K562 (cell line): ENCODE results near the gene ACYP2. TPM values are rescaled to one million over a fixed set of nuclear protein-coding genes. Genes with fewer than 3 reads are reported as not detected.

Experiments
- ATAC-seq: fragments of 200-7000 bp; cut with Tn5 transposase; 3 replicates; pipeline ENCODE4 v1.9.1; 2020; ENCODE audit warnings: moderate library complexity
- BruUV-seq: library from RNA; stranded (reverse); fragments of 400-500 nt; replicated peaks from 2 replicates; lab custom pipeline; 2021; lab: Mats Ljungman, UMichigan
- CTCF ChIA-PET: fragments of 300-600 bp; formaldehyde crosslinking; extraction: SDS; loops from one replicate; lab custom pipeline; 2021; ENCODE audit warnings: low intra/inter-chr PET ratio; lab: Yijun Ruan, JAX
- POLR2A ChIA-PET: fragments of 300-600, 350-650 bp; sonication (Branson Sonifier 250); formaldehyde crosslinking; extraction: SDS; loops from one replicate; lab custom pipeline; 2021; ENCODE audit warnings: antibody characterized with exemption, inconsistent platforms; lab: Yijun Ruan, JAX
- DNase-seq, 4 experiments: peaks; one replicate each; pipeline versions ENCODE4 v3.0.0 to v3.0.0-alpha.2; 2011 to 2018; ENCODE audit warnings: low spot score in 3 of 4, mixed read lengths in 3 of 4; ENCODE audit errors: extremely low read depth in 1 of 4
- FAIRE-seq: peaks from 2 replicates; lab custom pipeline; 2011; peaks lifted over from hg19 to GRCh38; lab: Jason Lieb, UNC
- H2AFZ ChIP-seq: 2 replicates; pipeline ENCODE4 v1.6.0; 2011; ENCODE audit warnings: low read depth, low read length, control low read depth, inconsistent platforms
- H3K27ac ChIP-seq: fragments of 200-600 bp; 3 replicates; pipeline ENCODE4 v1.8.0; 2011; ENCODE audit warnings: low read depth, mild to moderate bottlenecking, control low read depth, inconsistent platforms, low read length, moderate library complexity, mixed read lengths; ENCODE audit errors: extremely low read depth
- H3K27me3 ChIP-seq, 2 experiments: fragments of 300-600 bp in 1 of 2; 2 replicates in 1 of 2; 3 replicates in 1 of 2; pipeline versions ENCODE4 v1.6.0 to v1.8.0; 2011; ENCODE audit warnings: inconsistent platforms in 2 of 2, low read length in 2 of 2, mild to moderate bottlenecking in 1 of 2, mixed read lengths in 1 of 2, moderate library complexity in 1 of 2; ENCODE audit not compliant: control insufficient read depth in 2 of 2, insufficient read depth in 2 of 2
- H3K36me3 ChIP-seq: fragments of 300-600 bp; 3 replicates; pipeline ENCODE4 v1.8.0; 2011; ENCODE audit warnings: mild to moderate bottlenecking, low read length, inconsistent platforms; ENCODE audit not compliant: control insufficient read depth, insufficient read depth
- H3K4me1 ChIP-seq, 2 experiments: fragments of 200-600 bp in 1 of 2; replicated peaks in 1 of 2; 2 replicates in 1 of 2; 3 replicates in 1 of 2; pipeline versions ENCODE4 v1.5.1 to v1.8.0; 2011; ENCODE audit warnings: inconsistent platforms in 2 of 2, low read length in 2 of 2, mild to moderate bottlenecking in 1 of 2, mixed read lengths in 1 of 2, moderate library complexity in 1 of 2; ENCODE audit not compliant: control insufficient read depth in 2 of 2, insufficient read depth in 2 of 2
- H3K4me2 ChIP-seq: 2 replicates; pipeline ENCODE4 v1.6.1; 2011; ENCODE audit warnings: low read length, control low read depth, inconsistent platforms, mixed read lengths; ENCODE audit not compliant: insufficient read depth
- H3K4me3 ChIP-seq: fragments of 200-600 bp; sonication (generic), shearing (Covaris generic); 2 replicates; pipeline ENCODE4 v1.5.1; 2016; ENCODE audit warnings: control low read depth, inconsistent platforms
- H3K79me2 ChIP-seq: fragments of 200-600 bp; 3 replicates; pipeline ENCODE4 v1.8.0; 2011; ENCODE audit warnings: low read length, inconsistent platforms; ENCODE audit not compliant: control insufficient read depth, insufficient read depth
- H3K9ac ChIP-seq, 2 experiments: 2 replicates each; pipeline versions ENCODE4 v1.6.0 to v1.6.1; 2011; ENCODE audit warnings: low read depth in 2 of 2, low read length in 2 of 2, control low read depth in 1 of 2, inconsistent platforms in 1 of 2, mild to moderate bottlenecking in 1 of 2, mixed read lengths in 1 of 2; ENCODE audit not compliant: insufficient read depth in 1 of 2
- H3K9me1 ChIP-seq: one replicate; pipeline ENCODE4 v1.6.0; 2011; ENCODE audit warnings: inconsistent platforms, mild to moderate bottlenecking, low read length, moderate library complexity; ENCODE audit not compliant: control insufficient read depth, insufficient read depth
- H3K9me3 ChIP-seq: replicated peaks from 2 replicates; pipeline ENCODE4 v1.5.1; 2011; ENCODE audit warnings: low read depth, low read length, inconsistent platforms; ENCODE audit not compliant: control insufficient read depth, insufficient read depth
- H4K20me1 ChIP-seq: replicated peaks from 2 replicates; pipeline ENCODE4 v1.6.1; 2011; ENCODE audit warnings: low read length, inconsistent platforms, mixed read lengths; ENCODE audit not compliant: control insufficient read depth, insufficient read depth
- DMBX1 ChIP-seq: fragments of 250-450 bp; sonication (Bioruptor Pico); IDR thresholded peaks from 2 replicates; pipeline ENCODE4 v1.8.0; 2022; ENCODE audit warnings: inconsistent platforms, mild to moderate bottlenecking, moderate library complexity, borderline replicate concordance
- GABPB1 ChIP-seq: sonication (generic); formaldehyde crosslinking; IDR thresholded peaks from 2 replicates; pipeline ENCODE4 v1.8.0; 2022; ENCODE audit warnings: mild to moderate bottlenecking, missing genetic modification reagents
- SP2 ChIP-seq: IDR thresholded peaks from 2 replicates; pipeline ENCODE4 v1.6.1; 2011; ENCODE audit warnings: mild to moderate bottlenecking, low read depth, low read length, moderate library complexity; ENCODE audit not compliant: poor library complexity, severe bottlenecking; ENCODE audit errors: extremely low read depth
- ZNF3 ChIP-seq: fragments of 250-450 bp; sonication (Bioruptor Pico); IDR thresholded peaks from 2 replicates; pipeline ENCODE4 v1.5.0; 2021; ENCODE audit warnings: mild to moderate bottlenecking, moderate library complexity
- ZNF318 ChIP-seq, 2 experiments: fragments of 450-650 bp; IDR thresholded peaks; 2 replicates each; pipeline ENCODE4 v1.6.1; 2016; ENCODE audit warnings: mild to moderate bottlenecking in 2 of 2, borderline replicate concordance in 1 of 2, low read depth in 1 of 2, moderate library complexity in 1 of 2
- ZNF431 ChIP-seq: sonication (generic); formaldehyde crosslinking; IDR thresholded peaks from 2 replicates; pipeline ENCODE4 v1.8.0; 2022; ENCODE audit warnings: mild to moderate bottlenecking, missing genetic modification reagents
- ZNF778 ChIP-seq: fragments of 450-650 bp; formaldehyde crosslinking; IDR thresholded peaks from 2 replicates; pipeline ENCODE4 v1.4.0; 2020; ENCODE audit warnings: mild to moderate bottlenecking, moderate library complexity
- ZNF830 ChIP-seq: fragments of 250-450 bp; sonication (Bioruptor Pico); IDR thresholded peaks from 2 replicates; pipeline ENCODE4 v1.5.0; 2021; ENCODE audit warnings: mild to moderate bottlenecking
- WGBS: fragments of 100-300 bp; shearing (Covaris generic); methylation state at CpG from one replicate; pipeline ENCODE4 v1.1.6; 2016; ENCODE audit warnings: low coverage, mixed read lengths; ENCODE audit not compliant: insufficient coverage; ENCODE audit errors: missing lambda C conversion rate; 5-methylcytosine and 5-hydroxymethylcytosine counted together
- in situ Hi-C: fragments of 300-500 bp; cut with MboI; formaldehyde crosslinking; loops from 4 replicates; pipeline ENCODE4 v1.15.0; 2018; ENCODE audit warnings: inconsistent platforms, mixed read lengths
- intact Hi-C: fragments of 100-400 bp; cut with micrococcal nuclease; formaldehyde crosslinking; loops from 2 replicates; pipeline ENCODE4 v1.14.2; 2022
- polyA plus RNA-seq, 8 experiments: library from polyadenylated mRNA; depleted of rRNA in 4 of 8; stranded (reverse) in 5 of 8; unstranded in 3 of 8; fragments of >200 nt; fragmentation: Nextera tagmentation in 2 of 8; fragmentation: Illumina TruSeq in 1 of 8; extraction: Ambion mirVana in 2 of 8; extraction: Trizol in 1 of 8; gene quantifications; 2 replicates each; pipeline versions ENCODE4 v1.2.1 to v1.2.3, GENCODE V29; 2011 to 2014; ENCODE audit warnings: inconsistent platforms in 1 of 8, missing spikeins in 1 of 8
- total RNA-seq, 7 experiments: library from RNA; depleted of rRNA in 6 of 7; stranded (reverse); fragments of >200 nt in 6 of 7; fragmentation: Illumina TruSeq in 2 of 7; extraction: Trizol in 2 of 7; gene quantifications; 2 replicates each; pipeline versions ENCODE4 v1.2.1 to v1.2.3, GENCODE V29; 2011 to 2021; ENCODE audit warnings: low replicate concordance in 1 of 7

Gene ACYP2
- total and polyA plus RNA-seq, 9 of the 15 experiments (the other 6 are each of a cell fraction or from before 2014, with no cell fraction given): 1.0 to 4.1 (median 2.0) TPM

GRCh38 chr2:54289917-54290316, 174.5 kb downstream of the ACYP2 start:
- ATAC-seq: no peak
- FAIRE-seq: no peak
- Histone ChIP-seq H4K20me1 (no peaks in the 10 kb centered on the region), H3K4me1 (peaks cover 0 to 3% of the 10 kb centered on the region in 2 experiments; a peak in 2 of 5 replicates), H3K27ac (no peak overlapping the region), H3K27me3 (peaks cover 24 to 25% of the 10 kb centered on the region in 2 experiments), H3K36me3 (no peaks in the 10 kb centered on the region), H3K9me3 (no peaks in the 10 kb centered on the region), H3K9ac (0 out of 4 replicates have a peak overlapping the region, but pooled peaks of 1 of the 2 experiments have one; percentile 23), H3K4me3 (no peak overlapping the region), H3K9me1 (no peaks in the 10 kb centered on the region), H2AFZ (no peak overlapping the region), H3K79me2 (no peaks in the 10 kb centered on the region), H3K4me2 (no peak overlapping the region)
- no peak for DNase-seq
- CTCF ChIA-PET: no interaction called here
- 5% methylated on average over 23 of the region's 23 CpGs for WGBS
- BruUV-seq: no TSS peak
- in situ Hi-C loops: no loop called here
- POLR2A ChIA-PET: no interaction called here
- TF ChIP-seq ZNF318 (IDR thresholded peaks at IDR 0.05; ENCODE audit: borderline replicate concordance in 1 of 2, low read depth in 1 of 2) (no peak), SP2 (no peak), ZNF431 (CRISPR knock-in tag) (no peak), ZNF3 (CRISPR knock-in tag) (no peak), GABPB1 (CRISPR knock-in tag) (no peak), ZNF778 (no peak), DMBX1 (CRISPR knock-in tag) (no peak), ZNF830 (CRISPR knock-in tag) (no peak)
- intact Hi-C loops: no loop called here
